KMS-11 (cell line): ENCODE results near the gene CHMP4A.

Experiments
- H2AFZ ChIP-seq: fragments of 200-600 bp; sonication (generic); 2 replicates; pipeline ENCODE4 v1.6.1; 2016; ENCODE audit warnings: antibody characterized with exemption, mixed run types, low read depth
- H3K27ac ChIP-seq: fragments of 200-600 bp; sonication (generic); 2 replicates; pipeline ENCODE4 v1.6.1; 2016; ENCODE audit warnings: mild to moderate bottlenecking, mixed run types
- H3K27me3 ChIP-seq: fragments of 200-600 bp; sonication (generic); 2 replicates; pipeline ENCODE4 v1.6.1; 2017; ENCODE audit warnings: mild to moderate bottlenecking, low read depth, mixed run types, moderate library complexity; ENCODE audit not compliant: insufficient read depth
- H3K36me3 ChIP-seq: fragments of 200-600 bp; sonication (generic); 2 replicates; pipeline ENCODE4 v1.6.1; 2017; ENCODE audit warnings: mild to moderate bottlenecking, mixed run types; ENCODE audit not compliant: insufficient read depth
- H3K4me1 ChIP-seq: fragments of 200-600 bp; sonication (generic); 2 replicates; pipeline ENCODE4 v1.6.1; 2016; ENCODE audit warnings: mild to moderate bottlenecking, low read depth, mixed run types; ENCODE audit not compliant: poor library complexity, severe bottlenecking
- H3K4me2 ChIP-seq: fragments of 200-600 bp; sonication (generic); 2 replicates; pipeline ENCODE4 v1.7.0; 2016; ENCODE audit warnings: mild to moderate bottlenecking, mixed run types
- H3K4me3 ChIP-seq: fragments of 200-600 bp; sonication (generic); IDR thresholded peaks from 2 replicates; pipeline ENCODE4 v1.6.1; 2017; ENCODE audit warnings: low read depth, low read length, mixed read lengths; ENCODE audit not compliant: insufficient read depth
- H3K79me2 ChIP-seq: fragments of 200-600 bp; sonication (generic); 2 replicates; pipeline ENCODE4 v1.6.1; 2016; ENCODE audit warnings: low read depth, mixed run types; ENCODE audit not compliant: insufficient read depth
- H3K9ac ChIP-seq: fragments of 200-600 bp; sonication (generic); 2 replicates; pipeline ENCODE4 v1.6.1; 2016; ENCODE audit warnings: mild to moderate bottlenecking, mixed run types
- H4K20me1 ChIP-seq: fragments of 200-600 bp; sonication (generic); 2 replicates; pipeline ENCODE4 v1.6.1; 2016; ENCODE audit warnings: mild to moderate bottlenecking, mixed run types; ENCODE audit not compliant: insufficient read depth
- TF ChIP-seq, protein P1 (sequence below): fragments of 200-600 bp; sonication (generic); conservative IDR thresholded peaks from 2 replicates; pipeline ENCODE4 v1.6.1; 2017; ENCODE audit warnings: low read depth, mild to moderate bottlenecking, antibody characterized with exemption, low read length, moderate library complexity, mixed read lengths

CHMP4A gene

DNA sequence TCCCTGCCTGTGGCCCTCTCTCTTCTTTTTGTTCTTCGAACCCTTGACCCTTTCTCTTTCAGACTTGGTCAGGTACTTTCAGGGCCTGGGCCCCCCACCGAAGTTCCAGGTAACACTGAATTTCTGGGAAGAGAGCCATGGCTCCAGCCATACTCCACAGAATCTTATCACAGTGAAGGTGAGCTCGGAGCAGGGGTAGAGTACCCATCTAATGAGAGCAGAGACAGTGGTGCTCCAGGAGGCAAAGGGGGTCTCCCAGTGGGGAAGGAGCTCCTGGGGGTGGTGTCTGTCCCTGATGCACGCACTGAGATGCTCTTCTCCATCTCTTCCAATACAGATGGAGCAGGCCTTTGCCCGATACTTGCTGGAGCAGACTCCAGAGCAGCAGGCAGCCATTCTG is 47.5 kb downstream of the CHMP4A start:
- no peak overlapping the region for H2AFZ ChIP-seq
- H3K4me3 ChIP-seq, result no peak overlapping the region
- H3K79me2 ChIP-seq, result no peaks in the 10 kb centered on the region
- no peaks in the 10 kb centered on the region for H3K27me3 ChIP-seq
- TF ChIP-seq, protein P1, sequence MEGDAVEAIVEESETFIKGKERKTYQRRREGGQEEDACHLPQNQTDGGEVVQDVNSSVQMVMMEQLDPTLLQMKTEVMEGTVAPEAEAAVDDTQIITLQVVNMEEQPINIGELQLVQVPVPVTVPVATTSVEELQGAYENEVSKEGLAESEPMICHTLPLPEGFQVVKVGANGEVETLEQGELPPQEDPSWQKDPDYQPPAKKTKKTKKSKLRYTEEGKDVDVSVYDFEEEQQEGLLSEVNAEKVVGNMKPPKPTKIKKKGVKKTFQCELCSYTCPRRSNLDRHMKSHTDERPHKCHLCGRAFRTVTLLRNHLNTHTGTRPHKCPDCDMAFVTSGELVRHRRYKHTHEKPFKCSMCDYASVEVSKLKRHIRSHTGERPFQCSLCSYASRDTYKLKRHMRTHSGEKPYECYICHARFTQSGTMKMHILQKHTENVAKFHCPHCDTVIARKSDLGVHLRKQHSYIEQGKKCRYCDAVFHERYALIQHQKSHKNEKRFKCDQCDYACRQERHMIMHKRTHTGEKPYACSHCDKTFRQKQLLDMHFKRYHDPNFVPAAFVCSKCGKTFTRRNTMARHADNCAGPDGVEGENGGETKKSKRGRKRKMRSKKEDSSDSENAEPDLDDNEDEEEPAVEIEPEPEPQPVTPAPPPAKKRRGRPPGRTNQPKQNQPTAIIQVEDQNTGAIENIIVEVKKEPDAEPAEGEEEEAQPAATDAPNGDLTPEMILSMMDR, result no peak
- no peak overlapping the region for H3K27ac ChIP-seq
- no peak overlapping the region for H3K9ac ChIP-seq
- no peaks in the 10 kb centered on the region for H3K36me3 ChIP-seq
- no peaks in the 10 kb centered on the region for H4K20me1 ChIP-seq
- H3K4me1 ChIP-seq, result peaks cover 17% of the 10 kb centered on the region
- no peak overlapping the region for H3K4me2 ChIP-seq

DNA sequence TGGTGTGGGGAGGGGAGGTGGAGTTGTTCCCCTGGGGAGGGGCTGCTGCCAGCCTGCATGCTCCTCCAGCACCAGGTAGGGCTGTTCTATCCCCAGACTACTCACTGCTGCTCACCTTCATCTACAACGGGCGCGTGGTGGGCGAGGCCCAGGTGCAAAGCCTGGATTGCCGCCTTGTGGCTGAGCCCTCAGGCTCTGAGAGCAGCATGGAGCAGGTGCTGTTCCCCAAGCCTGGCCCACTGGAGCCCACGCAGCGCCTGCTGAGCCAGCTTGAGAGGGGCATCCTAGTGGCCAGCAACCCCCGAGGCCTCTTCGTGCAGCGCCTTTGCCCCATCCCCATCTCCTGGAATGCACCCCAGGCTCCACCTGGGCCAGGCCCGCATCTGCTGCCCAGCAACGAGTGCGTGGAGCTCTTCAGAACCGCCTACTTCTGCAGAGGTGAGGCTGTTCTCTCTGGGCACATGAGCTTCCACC is 48.7 kb downstream of the CHMP4A start:
- H3K4me1 ChIP-seq, result peaks cover 22% of the 10 kb centered on the region
- H4K20me1 ChIP-seq, result no peaks in the 10 kb centered on the region
- no peak overlapping the region for H2AFZ ChIP-seq
- no peaks in the 10 kb centered on the region for H3K36me3 ChIP-seq
- H3K79me2 ChIP-seq, result no peaks in the 10 kb centered on the region
- H3K4me2 ChIP-seq, result no peak overlapping the region
- TF ChIP-seq, protein P1, result no peak
- H3K27ac ChIP-seq, result no peak overlapping the region
- no peaks in the 10 kb centered on the region for H3K27me3 ChIP-seq
- H3K4me3 ChIP-seq, result no peak overlapping the region
- H3K9ac ChIP-seq, result no peak overlapping the region

DNA sequence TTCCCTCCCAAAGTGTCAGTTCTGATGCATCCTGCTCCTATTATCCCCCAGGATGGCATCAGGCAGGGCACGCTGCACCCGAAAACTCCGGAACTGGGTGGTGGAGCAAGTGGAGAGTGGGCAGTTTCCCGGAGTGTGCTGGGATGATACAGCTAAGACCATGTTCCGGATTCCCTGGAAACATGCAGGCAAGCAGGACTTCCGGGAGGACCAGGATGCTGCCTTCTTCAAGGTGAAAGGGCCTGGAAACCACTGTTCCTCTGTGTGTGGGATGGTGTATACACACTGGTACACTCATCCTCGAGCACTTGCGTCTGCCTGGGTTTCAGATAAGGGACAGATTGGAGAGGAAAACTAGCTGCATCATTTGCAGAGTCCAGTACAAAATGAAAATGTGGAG is 51.2 kb downstream of the CHMP4A start:
- Histone ChIP-seq H3K9ac (no peak overlapping the region), H3K4me1 (peaks cover 14% of the 10 kb centered on the region), H3K79me2 (no peaks in the 10 kb centered on the region), H3K4me2 (peak overlapping the region; percentile 79), H3K27me3 (no peaks in the 10 kb centered on the region), H4K20me1 (no peaks in the 10 kb centered on the region), H3K36me3 (no peaks in the 10 kb centered on the region), H2AFZ (no peak overlapping the region), H3K27ac (no peak overlapping the region), H3K4me3 (no peak overlapping the region)
- TF ChIP-seq, protein P1, result no peak

DNA sequence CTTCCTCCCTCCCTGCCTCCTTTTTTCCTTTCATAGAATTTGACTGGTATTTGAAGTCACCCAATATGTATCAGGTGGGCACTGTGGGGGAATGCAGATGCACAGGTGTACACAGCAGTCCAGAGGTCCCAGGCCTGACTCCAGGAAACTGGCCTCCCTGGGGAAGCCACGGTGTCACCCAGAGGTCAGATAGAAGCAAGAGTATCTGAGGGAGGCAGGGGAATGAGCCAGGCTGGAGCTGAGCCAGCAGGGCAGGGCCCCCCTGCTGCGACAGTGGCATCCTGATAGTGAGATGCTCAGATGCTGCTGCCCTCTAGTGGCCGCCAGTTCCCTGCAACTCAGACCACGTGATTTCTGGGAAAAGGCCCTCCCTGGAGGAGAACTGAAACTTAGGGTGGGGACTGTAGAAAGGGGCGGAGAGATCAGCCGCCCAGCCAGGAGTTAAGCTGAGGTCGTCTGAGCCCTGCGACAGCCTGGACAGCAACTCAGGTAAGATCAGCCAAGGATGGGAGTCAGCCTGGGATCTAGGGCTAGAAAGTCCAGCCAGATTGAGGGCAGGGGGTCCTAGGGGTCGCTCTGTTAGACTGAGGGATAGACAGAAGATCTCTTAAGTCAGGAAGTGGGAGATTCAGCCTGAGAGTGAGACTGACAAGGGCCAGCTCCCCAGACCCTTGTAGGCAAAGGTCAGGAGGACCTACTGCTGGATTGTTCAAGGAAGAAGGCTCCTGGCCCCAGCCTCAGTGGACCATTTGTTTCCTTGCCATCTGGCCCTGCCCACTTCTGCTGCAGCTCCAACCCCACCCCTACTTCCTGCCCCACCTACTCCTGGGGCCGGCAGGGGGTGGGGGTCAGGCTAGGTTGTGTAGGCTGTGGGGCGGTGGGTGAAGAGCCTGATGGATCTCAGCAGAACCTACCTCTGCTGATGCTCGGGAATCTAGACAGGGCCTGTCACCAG is 52.2 kb downstream of the CHMP4A start, which contains the start of gene IRF9:
Gene IRF9 (plus strand): TSS at position 416 of the 955 bp plus-strand sequence. CDS start 880 bp downstream, outside the sequence.
- TF ChIP-seq, protein P1, result peak; percentile 80
- H3K9ac ChIP-seq, result peak within 1 kb of the TSS; percentile 38; the same call in 1 of the 2 replicates
- 0 out of 2 replicates have a peak within 1 kb of the TSS, but pooled peaks have one; percentile 15 for H2AFZ ChIP-seq
- H3K36me3 ChIP-seq, result no peaks in the 10 kb centered on the region
- no peaks in the 10 kb centered on the region for H3K79me2 ChIP-seq
- no peak within 1 kb of the TSS for H3K4me3 ChIP-seq
- H3K4me1 ChIP-seq, result peaks cover 14% of the 10 kb centered on the region
- no peaks in the 10 kb centered on the region for H3K27me3 ChIP-seq
- peak within 1 kb of the TSS; percentile 79 for H3K4me2 ChIP-seq
- peak within 1 kb of the TSS; percentile 14; the same call in 1 of the 2 replicates for H3K27ac ChIP-seq
- no peaks in the 10 kb centered on the region for H4K20me1 ChIP-seq
